H1 (cell line): ENCODE data around the gene STX11. TPM values are rescaled to one million over a fixed set of nuclear protein-coding genes. Genes with fewer than 3 reads are reported as not detected.
A peak's percentile ranks its signal among the peaks of the same experiment; 100 is the strongest.

Experiments used
- CTCF ChIA-PET: fragments of 300-600 bp; sonication (Branson Sonifier 250); formaldehyde crosslinking; loops from one replicate; lab custom pipeline; 2021; ENCODE audit not compliant: partially characterized antibody; lab: Charles Lee
- POLR2A ChIA-PET: fragments of 300-600 bp; sonication (Branson Sonifier 250); formaldehyde crosslinking; loops from one replicate; lab custom pipeline; 2021; ENCODE audit warnings: inconsistent platforms; ENCODE audit not compliant: partially characterized antibody; lab: Charles Lee
- DNase-seq, 2 experiments: peaks; one replicate each; pipeline versions ENCODE4 v3.0.0 to v3.0.0-alpha.2; 2010 to 2022; ENCODE audit warnings: low spot score in 2 of 2, low read depth in 1 of 2, mixed read lengths in 1 of 2
- FAIRE-seq: peaks from 2 replicates; lab custom pipeline; 2011; peaks lifted over from hg19 to GRCh38; lab: Jason Lieb, UNC
- H2AFZ ChIP-seq: 2 replicates; pipeline ENCODE4 v1.8.1; 2012; ENCODE audit warnings: low read length, inconsistent platforms
- H2AK5ac ChIP-seq: 2 replicates; pipeline ENCODE4 v1.6.1; 2013; ENCODE audit warnings: low read depth, low read length
- H2BK120ac ChIP-seq: replicated peaks from 2 replicates; pipeline ENCODE3; 2013; ENCODE audit warnings: low read depth, low read length, inconsistent platforms
- H2BK12ac ChIP-seq: 2 replicates; pipeline ENCODE4 v1.6.1; 2013; ENCODE audit warnings: low read depth, low read length
- H2BK15ac ChIP-seq: 2 replicates; pipeline ENCODE4 v1.6.1; 2013; ENCODE audit warnings: low read length
- H2BK20ac ChIP-seq: 2 replicates; pipeline ENCODE4 v1.6.1; 2013; ENCODE audit warnings: low read length
- H2BK5ac ChIP-seq: 2 replicates; pipeline ENCODE4 v1.6.1; 2013; ENCODE audit warnings: low read depth, low read length
- H3K14ac ChIP-seq: 2 replicates; pipeline ENCODE4 v1.6.1; 2013; ENCODE audit warnings: inconsistent platforms; ENCODE audit not compliant: insufficient read length
- H3K18ac ChIP-seq: 2 replicates; pipeline ENCODE4 v1.6.1; 2013; ENCODE audit warnings: low read length; ENCODE audit errors: extremely low read depth
- H3K23ac ChIP-seq: 2 replicates; pipeline ENCODE4 v1.6.1; 2013; ENCODE audit warnings: inconsistent platforms; ENCODE audit not compliant: insufficient read length
- H3K23me2 ChIP-seq: 2 replicates; pipeline ENCODE4 v1.6.1; 2013; ENCODE audit warnings: low read depth, low read length
- H3K27ac ChIP-seq: 2 replicates; pipeline ENCODE4 v1.6.1; 2011; ENCODE audit warnings: low read depth, low read length, inconsistent platforms
- H3K27me3 ChIP-seq, 4 experiments: replicated peaks in 1 of 4; 1 replicate in 1 of 4; 2 replicates in 3 of 4; pipeline versions ENCODE4 v1.6.1 to v1.8.1; 2011 to 2013; ENCODE audit warnings: low read length in 3 of 4, mild to moderate bottlenecking in 3 of 4, inconsistent platforms in 2 of 4, mixed read lengths in 2 of 4, moderate library complexity in 1 of 4; ENCODE audit not compliant: control insufficient read depth in 3 of 4, insufficient read depth in 3 of 4; ENCODE audit errors: extremely low read depth in 1 of 4
- H3K36me3 ChIP-seq, 4 experiments: 2 replicates each; pipeline versions ENCODE4 v1.6.1 to v1.8.1; 2011 to 2013; ENCODE audit warnings: mild to moderate bottlenecking in 4 of 4, low read length in 3 of 4, moderate library complexity in 2 of 4, control low read depth in 1 of 4, inconsistent platforms in 1 of 4; ENCODE audit not compliant: insufficient read depth in 4 of 4, control insufficient read depth in 2 of 4
- H3K4ac ChIP-seq: replicated peaks from 2 replicates; pipeline ENCODE3; 2013; ENCODE audit warnings: low read length, low read depth, mixed read lengths, inconsistent platforms; ENCODE audit not compliant: insufficient read length
- H3K4me1 ChIP-seq, 4 experiments: replicated peaks in 1 of 4; 1 replicate in 1 of 4; 2 replicates in 3 of 4; pipeline versions ENCODE4 v1.6.1 to v1.8.1; 2011 to 2013; ENCODE audit warnings: low read length in 3 of 4, inconsistent platforms in 2 of 4, mixed read lengths in 1 of 4; ENCODE audit not compliant: insufficient read depth in 4 of 4, control insufficient read depth in 3 of 4
- H3K4me2 ChIP-seq, 2 experiments: 2 replicates each; pipeline versions ENCODE4 v1.6.1 to v1.8.1; 2011 to 2013; ENCODE audit warnings: low read depth in 2 of 2, low read length in 2 of 2, control low read depth in 1 of 2, inconsistent platforms in 1 of 2, mild to moderate bottlenecking in 1 of 2; ENCODE audit not compliant: insufficient read depth in 1 of 2
- H3K4me3 ChIP-seq, 4 experiments: fragments of 200-600, 300-600 bp in 1 of 4; sonication (generic), shearing (Covaris generic), sonication (Bioruptor Twin) in 1 of 4; 2 replicates each; pipeline versions ENCODE4 v1.5.1 to v1.8.1; 2011 to 2016; ENCODE audit warnings: low read length in 4 of 4, low read depth in 3 of 4, control low read depth in 2 of 4, inconsistent platforms in 2 of 4, mild to moderate bottlenecking in 2 of 4, mixed read lengths in 1 of 4, moderate library complexity in 1 of 4; ENCODE audit not compliant: insufficient read depth in 2 of 4; ENCODE audit errors: extremely low read depth in 1 of 4
- H3K56ac ChIP-seq: replicated peaks from 2 replicates; pipeline ENCODE3; 2013; ENCODE audit warnings: low read depth, mild to moderate bottlenecking, mixed read lengths, low read length, inconsistent platforms; ENCODE audit not compliant: insufficient read length
- H3K79me1 ChIP-seq: 2 replicates; pipeline ENCODE4 v1.6.1; 2013; ENCODE audit warnings: low read depth, low read length, control low read depth
- H3K79me2 ChIP-seq, 2 experiments: 2 replicates each; pipeline versions ENCODE4 v1.6.1 to v1.8.1; 2012 to 2013; ENCODE audit warnings: low read length in 2 of 2, mild to moderate bottlenecking in 2 of 2, inconsistent platforms in 1 of 2; ENCODE audit not compliant: insufficient read depth in 2 of 2, control insufficient read depth in 1 of 2
- H3K9ac ChIP-seq, 4 experiments: replicated peaks in 1 of 4; 1 replicate in 1 of 4; 2 replicates in 3 of 4; pipeline versions ENCODE4 v1.6.1 to v1.8.1; 2011 to 2013; ENCODE audit warnings: low read depth in 3 of 4, low read length in 3 of 4, control low read depth in 2 of 4, mild to moderate bottlenecking in 2 of 4, moderate library complexity in 2 of 4, inconsistent platforms in 1 of 4; ENCODE audit errors: extremely low read depth in 1 of 4
- H3K9me3 ChIP-seq, 2 experiments: 2 replicates each; pipeline versions ENCODE4 v1.6.1 to v1.8.1; 2012 to 2013; ENCODE audit warnings: mild to moderate bottlenecking in 2 of 2, moderate library complexity in 2 of 2, control low read depth in 1 of 2, inconsistent platforms in 1 of 2, low read depth in 1 of 2, low read length in 1 of 2, mixed read lengths in 1 of 2; ENCODE audit not compliant: insufficient read depth in 2 of 2
- H4K20me1 ChIP-seq, 2 experiments: replicated peaks in 1 of 2; 2 replicates each; pipeline versions ENCODE3 to v1.8.1; 2011 to 2013; ENCODE audit warnings: inconsistent platforms in 2 of 2, low read length in 2 of 2, mild to moderate bottlenecking in 1 of 2; ENCODE audit not compliant: insufficient read depth in 2 of 2, control insufficient read depth in 1 of 2
- H4K5ac ChIP-seq: 2 replicates; pipeline ENCODE4 v1.6.1; 2013; ENCODE audit warnings: low read length, low read depth, mixed read lengths, inconsistent platforms; ENCODE audit not compliant: insufficient read length
- H4K8ac ChIP-seq: 2 replicates; pipeline ENCODE4 v1.8.0; 2013; ENCODE audit warnings: mild to moderate bottlenecking, moderate library complexity, low read length, inconsistent platforms; ENCODE audit not compliant: insufficient read depth; ENCODE audit errors: extremely low read depth
- H4K91ac ChIP-seq: replicated peaks from 2 replicates; pipeline ENCODE3; 2013; ENCODE audit warnings: low read length, mixed read lengths, inconsistent platforms; ENCODE audit not compliant: insufficient read length
- CTCF ChIP-seq, 3 experiments: IDR thresholded peaks; 1 replicate in 2 of 3; 2 replicates in 1 of 3; pipeline versions ENCODE4 v1.5.1 to v1.6.1; 2011; ENCODE audit warnings: low read length in 3 of 3, mild to moderate bottlenecking in 3 of 3, inconsistent platforms in 2 of 3, low read depth in 1 of 3, moderate library complexity in 1 of 3; ENCODE audit not compliant: insufficient read depth in 1 of 3; ENCODE audit errors: control extremely low read depth in 1 of 3
- POLR2AphosphoS5 ChIP-seq: IDR thresholded peaks from 2 replicates; pipeline ENCODE4 v1.6.1; 2011; ENCODE audit warnings: low read depth, low read length
- RAD21 ChIP-seq, 2 experiments: IDR thresholded peaks in 1 of 2; conservative IDR thresholded peaks in 1 of 2; 2 replicates each; pipeline ENCODE4 v1.6.1; 2011; ENCODE audit warnings: low read depth in 2 of 2, low read length in 2 of 2, improper control_type of control experiment in 1 of 2, inconsistent platforms in 1 of 2, mild to moderate bottlenecking in 1 of 2, moderate library complexity in 1 of 2
- WGBS, 2 experiments: shearing (Covaris generic) in 1 of 2; methylation state at CpG; one replicate each; pipeline versions ENCODE4 v1.1.6 to v1.1.7; 2013 to 2015; ENCODE audit warnings: low lambda C conversion rate in 2 of 2, mixed read lengths in 2 of 2, inconsistent platforms in 1 of 2, low coverage in 1 of 2, missing lambda C conversion rate in 1 of 2; ENCODE audit not compliant: insufficient replicate concordance in 2 of 2, insufficient coverage in 1 of 2, insufficient read length in 1 of 2; ENCODE audit errors: extremely low coverage in 1 of 2, missing lambda C conversion rate in 1 of 2; 5-methylcytosine and 5-hydroxymethylcytosine counted together
- polyA plus RNA-seq, 7 experiments: library from polyadenylated mRNA; depleted of rRNA in 3 of 7; stranded (reverse) in 5 of 7; unstranded in 2 of 7; fragments of >200 nt in 5 of 7; fragments of 200-250 nt in 2 of 7; gene quantifications; 1 replicate in 5 of 7; 2 replicates in 1 of 7; 4 replicates in 1 of 7; pipeline versions ENCODE4 v1.2.1 to v1.2.3, GENCODE V29; 2011 to 2013; ENCODE audit warnings: missing spikeins in 2 of 7, mixed read lengths in 2 of 7
- total RNA-seq: library from RNA; stranded (reverse); fragmentation: NEBNext Ultra II Directional; extraction: Animal tissue kit (Norgen Biotek cat#: 25700); gene quantifications from 2 replicates; pipeline ENCODE4 v1.2.1, GENCODE V29; 2021

Gene STX11
- total and polyA plus RNA-seq, 2 of the 8 experiments (the other 6 are each of a cell fraction or from before 2014, with no cell fraction given) = 0.15 to 0.34 TPM

GRCh38 chr6:144219056-144219685 lies 68.9 kb downstream of the STX11 start:
- WGBS, 2 experiments = 66% methylated on average over 3 of the region's 3 CpGs; no CpG with 5 or more reads in 1 of the 2 experiments
- DNase-seq (no peak), FAIRE-seq (peak; percentile 36)
- ChIA-PET CTCF (interaction anchor here (0.6 to 3.7 kb wide), 39 partner anchors 9 to 844 kb away, joined by 3 to 33 read pairs (median 4); no protein-coding TSS in a partner anchor), POLR2A (interaction anchor here (0.5 to 1.0 kb wide), 2 partner anchors 30 to 121 kb away, joined by 3 read pairs; no protein-coding TSS in a partner anchor)
- no peak overlapping the region for H3K18ac ChIP-seq
- no peak overlapping the region for H3K56ac ChIP-seq
- no peaks in the 10 kb centered on the region for H4K20me1 ChIP-seq
- H4K5ac ChIP-seq = no peak overlapping the region
- H3K36me3 ChIP-seq = no peaks in the 10 kb centered on the region
- no peak overlapping the region for H2AFZ ChIP-seq
- H4K91ac ChIP-seq = no peak overlapping the region
- peaks cover 4% of the 10 kb centered on the region for H3K23me2 ChIP-seq
- H3K9ac ChIP-seq = no peak overlapping the region
- no peak overlapping the region for H2BK5ac ChIP-seq
- no peak overlapping the region for H3K23ac ChIP-seq
- no peaks in the 10 kb centered on the region for H3K79me2 ChIP-seq
- no peak overlapping the region for H2AK5ac ChIP-seq
- no peak overlapping the region for H3K4me2 ChIP-seq
- TF ChIP-seq POLR2AphosphoS5 (no peak), CTCF (IDR thresholded peaks at IDR 0.05; ENCODE audit: control extremely low read depth in 1 of 3, insufficient read depth in 1 of 3, low read depth in 1 of 3, low read length in 3 of 3) (peak in 2 of 3 experiments; percentile 38 to 60; a peak in 2 of 4 replicates), RAD21 (IDR thresholded peaks at IDR 0.05 in 1 of 2, conservative IDR thresholded peaks at IDR 0.05 in 1 of 2; ENCODE audit: low read depth in 2 of 2, low read length in 2 of 2) (peak; percentile 49 to 58)
- no peak overlapping the region for H4K8ac ChIP-seq
- H3K4me1 ChIP-seq = peaks cover 2 to 9% (median 7%) of the 10 kb centered on the region in 4 experiments; a peak in 6 of 7 replicates
- no peak overlapping the region for H2BK120ac ChIP-seq
- no peak overlapping the region for H2BK12ac ChIP-seq
- H3K27me3 ChIP-seq = no peaks in the 10 kb centered on the region
- H3K79me1 ChIP-seq = no peaks in the 10 kb centered on the region
- H3K14ac ChIP-seq = no peak overlapping the region
- H3K4ac ChIP-seq = no peak overlapping the region
- H3K4me3 ChIP-seq = no peak overlapping the region
- H3K27ac ChIP-seq = no peak overlapping the region
- no peaks in the 10 kb centered on the region for H3K9me3 ChIP-seq
- no peak overlapping the region for H2BK15ac ChIP-seq
- H2BK20ac ChIP-seq = no peak overlapping the region
